Astrocyte (in vitro differentiated cells and primary cell): Measurements from ENCODE around the gene CH25H.

Experiments
- EZH2 ChIP-seq: IDR thresholded peaks from 2 replicates; pipeline ENCODE4 v1.6.1; 2012; ENCODE audit warnings: mild to moderate bottlenecking, low read length, inconsistent platforms; ENCODE audit not compliant: insufficient read depth
- TF ChIP-seq, protein P1 (sequence below): IDR thresholded peaks from 2 replicates; pipeline ENCODE4 v1.5.1; 2011; ENCODE audit warnings: low read depth, mild to moderate bottlenecking, inconsistent platforms, low read length, moderate library complexity; ENCODE audit not compliant: insufficient read depth

DNA sequence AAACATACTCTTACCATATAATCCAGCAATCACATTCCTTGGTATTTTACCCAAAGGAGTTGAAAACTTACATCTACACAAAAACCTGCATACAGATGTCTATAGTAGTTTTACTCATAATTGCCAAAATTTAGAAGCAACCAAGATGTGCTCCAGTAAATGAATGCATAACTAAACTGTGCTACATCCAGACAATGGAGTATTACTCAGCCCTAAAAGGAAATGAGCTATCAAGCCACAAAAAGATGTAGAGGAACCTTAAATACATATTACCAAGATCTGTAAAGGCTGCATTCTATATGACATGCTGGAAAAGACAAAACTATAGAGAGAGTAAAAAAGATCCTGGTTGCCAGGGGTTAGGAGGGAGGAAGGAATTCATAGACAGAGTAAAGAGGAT lies 21.8 kb upstream of the CH25H start:
- no peak for TF ChIP-seq EZH2
- TF ChIP-seq, protein P1, sequence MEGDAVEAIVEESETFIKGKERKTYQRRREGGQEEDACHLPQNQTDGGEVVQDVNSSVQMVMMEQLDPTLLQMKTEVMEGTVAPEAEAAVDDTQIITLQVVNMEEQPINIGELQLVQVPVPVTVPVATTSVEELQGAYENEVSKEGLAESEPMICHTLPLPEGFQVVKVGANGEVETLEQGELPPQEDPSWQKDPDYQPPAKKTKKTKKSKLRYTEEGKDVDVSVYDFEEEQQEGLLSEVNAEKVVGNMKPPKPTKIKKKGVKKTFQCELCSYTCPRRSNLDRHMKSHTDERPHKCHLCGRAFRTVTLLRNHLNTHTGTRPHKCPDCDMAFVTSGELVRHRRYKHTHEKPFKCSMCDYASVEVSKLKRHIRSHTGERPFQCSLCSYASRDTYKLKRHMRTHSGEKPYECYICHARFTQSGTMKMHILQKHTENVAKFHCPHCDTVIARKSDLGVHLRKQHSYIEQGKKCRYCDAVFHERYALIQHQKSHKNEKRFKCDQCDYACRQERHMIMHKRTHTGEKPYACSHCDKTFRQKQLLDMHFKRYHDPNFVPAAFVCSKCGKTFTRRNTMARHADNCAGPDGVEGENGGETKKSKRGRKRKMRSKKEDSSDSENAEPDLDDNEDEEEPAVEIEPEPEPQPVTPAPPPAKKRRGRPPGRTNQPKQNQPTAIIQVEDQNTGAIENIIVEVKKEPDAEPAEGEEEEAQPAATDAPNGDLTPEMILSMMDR: no peak
